Keratinocyte (primary cell): ENCODE measurements around the gene CACHD1. TPM values are rescaled to one million over a fixed set of nuclear protein-coding genes. Genes with fewer than 3 reads are reported as not detected.

Experiments used
- DNase-seq: peaks from one replicate; pipeline ENCODE4 v3.0.0-alpha.2; 2011; ENCODE audit warnings: low read depth, missing footprints, low spot score
- FAIRE-seq: peaks from 2 replicates; lab custom pipeline; 2011; peaks lifted over from hg19 to GRCh38; lab: Jason Lieb, UNC
- H2AFZ ChIP-seq: 2 replicates; pipeline ENCODE4 v1.6.0; 2012; ENCODE audit warnings: low read length, control low read depth, inconsistent platforms; ENCODE audit not compliant: control insufficient read depth
- H3K27ac ChIP-seq: 2 replicates; pipeline ENCODE4 v1.5.1; 2011; ENCODE audit warnings: low read length; ENCODE audit not compliant: control insufficient read depth, insufficient read depth
- H3K27me3 ChIP-seq: 3 replicates; pipeline ENCODE4 v1.6.0; 2011; ENCODE audit warnings: low read length; ENCODE audit not compliant: control insufficient read depth, insufficient read depth; ENCODE audit errors: extremely low read depth
- H3K36me3 ChIP-seq, 2 experiments: 2 replicates in 1 of 2; 3 replicates in 1 of 2; pipeline ENCODE4 v1.5.1; 2011; ENCODE audit warnings: low read length in 2 of 2, mild to moderate bottlenecking in 1 of 2; ENCODE audit not compliant: control insufficient read depth in 2 of 2, insufficient read depth in 2 of 2; ENCODE audit errors: extremely low read depth in 1 of 2
- H3K4me1 ChIP-seq: 3 replicates; pipeline ENCODE4 v1.5.1; 2011; ENCODE audit warnings: low read length; ENCODE audit not compliant: control insufficient read depth, insufficient read depth; ENCODE audit errors: extremely low read depth
- H3K4me2 ChIP-seq: 3 replicates; pipeline ENCODE4 v1.6.0; 2011; ENCODE audit warnings: low read depth, low read length; ENCODE audit not compliant: control insufficient read depth, insufficient read depth; ENCODE audit errors: extremely low read depth
- H3K4me3 ChIP-seq, 3 experiments: fragments of 200-600 bp in 1 of 3; sonication (generic) in 1 of 3; 2 replicates in 2 of 3; 3 replicates in 1 of 3; pipeline ENCODE4 v1.5.1; 2011 to 2016; ENCODE audit warnings: low read length in 3 of 3, mild to moderate bottlenecking in 3 of 3, control low read depth in 2 of 3, inconsistent platforms in 1 of 3, low read depth in 1 of 3, mixed read lengths in 1 of 3, mixed run types in 1 of 3, moderate library complexity in 1 of 3; ENCODE audit not compliant: control insufficient read depth in 2 of 3, insufficient read depth in 2 of 3; ENCODE audit errors: extremely low read depth in 1 of 3
- H3K79me2 ChIP-seq: 2 replicates; pipeline ENCODE4 v1.6.0; 2012; ENCODE audit warnings: low read length; ENCODE audit not compliant: control insufficient read depth, insufficient read depth
- H3K9ac ChIP-seq: 3 replicates; pipeline ENCODE4 v1.6.0; 2011; ENCODE audit warnings: low read length; ENCODE audit not compliant: control insufficient read depth, insufficient read depth; ENCODE audit errors: extremely low read depth
- H3K9me1 ChIP-seq: 3 replicates; pipeline ENCODE4 v1.6.0; 2011; ENCODE audit warnings: low read length; ENCODE audit not compliant: control insufficient read depth, insufficient read depth; ENCODE audit errors: extremely low read depth
- H3K9me3 ChIP-seq: 2 replicates; pipeline ENCODE4 v1.5.1; 2012; ENCODE audit warnings: low read depth, low read length; ENCODE audit not compliant: control insufficient read depth
- H4K20me1 ChIP-seq: 3 replicates; pipeline ENCODE4 v1.6.0; 2011; ENCODE audit warnings: low read length; ENCODE audit not compliant: control insufficient read depth, insufficient read depth; ENCODE audit errors: extremely low read depth
- EZH2 ChIP-seq: IDR thresholded peaks from one replicate; pipeline ENCODE4 v1.6.1; 2012; ENCODE audit warnings: inconsistent platforms, mild to moderate bottlenecking, low read length, moderate library complexity
- dilution Hi-C: fragments of 300-500 bp; cut with MboI; formaldehyde crosslinking; loops from one replicate; pipeline ENCODE4 v1.7.0; 2020; ENCODE audit warnings: low sequenced_read_pairs; ENCODE audit not compliant: extremely low pct_ligation_motif_present
- polyA plus RNA-seq, 5 experiments: library from polyadenylated mRNA; depleted of rRNA in 3 of 5; stranded (reverse) in 3 of 5; stranded (forward) in 1 of 5; unstranded in 1 of 5; fragments of >200 nt; gene quantifications; 1 replicate in 1 of 5; 2 replicates in 3 of 5; 3 replicates in 1 of 5; pipeline versions ENCODE4 v1.2.1 to v1.2.3, GENCODE V29; 2011 to 2012; ENCODE audit warnings: missing spikeins in 2 of 5, low read depth in 1 of 5, low replicate concordance in 1 of 5
- TF ChIP-seq, protein P1 (sequence below), 3 experiments: IDR thresholded peaks in 1 of 3; conservative IDR thresholded peaks in 1 of 3; optimal IDR thresholded peaks in 1 of 3; 2 replicates in 2 of 3; 3 replicates in 1 of 3; pipeline versions ENCODE3 to v1.5.1; 2011; ENCODE audit warnings: low read length in 3 of 3, mild to moderate bottlenecking in 3 of 3, moderate library complexity in 2 of 3, control low read depth in 1 of 3, inconsistent platforms in 1 of 3; ENCODE audit not compliant: insufficient read depth in 2 of 3; ENCODE audit errors: extremely low read depth in 1 of 3

Gene CACHD1
- polyA plus RNA-seq, 1 donor (not counting 4 experiments of a cell fraction or from before 2014, with no cell fraction given), result 2.4 TPM

- dilution Hi-C loops, result no loop called here
- DNase-seq (no peak), FAIRE-seq (no peak)
- TF ChIP-seq EZH2, result no peak
- TF ChIP-seq, protein P1, sequence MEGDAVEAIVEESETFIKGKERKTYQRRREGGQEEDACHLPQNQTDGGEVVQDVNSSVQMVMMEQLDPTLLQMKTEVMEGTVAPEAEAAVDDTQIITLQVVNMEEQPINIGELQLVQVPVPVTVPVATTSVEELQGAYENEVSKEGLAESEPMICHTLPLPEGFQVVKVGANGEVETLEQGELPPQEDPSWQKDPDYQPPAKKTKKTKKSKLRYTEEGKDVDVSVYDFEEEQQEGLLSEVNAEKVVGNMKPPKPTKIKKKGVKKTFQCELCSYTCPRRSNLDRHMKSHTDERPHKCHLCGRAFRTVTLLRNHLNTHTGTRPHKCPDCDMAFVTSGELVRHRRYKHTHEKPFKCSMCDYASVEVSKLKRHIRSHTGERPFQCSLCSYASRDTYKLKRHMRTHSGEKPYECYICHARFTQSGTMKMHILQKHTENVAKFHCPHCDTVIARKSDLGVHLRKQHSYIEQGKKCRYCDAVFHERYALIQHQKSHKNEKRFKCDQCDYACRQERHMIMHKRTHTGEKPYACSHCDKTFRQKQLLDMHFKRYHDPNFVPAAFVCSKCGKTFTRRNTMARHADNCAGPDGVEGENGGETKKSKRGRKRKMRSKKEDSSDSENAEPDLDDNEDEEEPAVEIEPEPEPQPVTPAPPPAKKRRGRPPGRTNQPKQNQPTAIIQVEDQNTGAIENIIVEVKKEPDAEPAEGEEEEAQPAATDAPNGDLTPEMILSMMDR (optimal IDR thresholded peaks at IDR 0.05 in 1 of 3, IDR thresholded peaks at IDR 0.05 in 1 of 3, conservative IDR thresholded peaks at IDR 0.05 in 1 of 3; ENCODE audit: extremely low read depth in 1 of 3, insufficient read depth in 2 of 3, low read length in 3 of 3), result no peak
- Histone ChIP-seq H3K27me3 (no peaks in the 10 kb centered on the region), H3K4me3 (no peak overlapping the region), H3K9me1 (no peaks in the 10 kb centered on the region), H3K9ac (no peak overlapping the region), H3K79me2 (no peaks in the 10 kb centered on the region), H3K36me3 (no peaks in the 10 kb centered on the region), H3K27ac (no peak overlapping the region), H4K20me1 (no peaks in the 10 kb centered on the region), H3K9me3 (no peaks in the 10 kb centered on the region), H3K4me1 (no peaks in the 10 kb centered on the region), H3K4me2 (no peak overlapping the region), H2AFZ (no peak overlapping the region)
Observed at GRCh38 chr1:64699327-64699726, 229.4 kb downstream of the CACHD1 start.

GRCh38 chr1:64701071-64701470 lies 231.1 kb downstream of the CACHD1 start:
- Histone ChIP-seq H3K36me3 (no peaks in the 10 kb centered on the region), H3K27ac (no peak overlapping the region), H3K79me2 (no peaks in the 10 kb centered on the region), H3K4me1 (no peaks in the 10 kb centered on the region), H3K4me2 (no peak overlapping the region), H3K27me3 (no peaks in the 10 kb centered on the region), H2AFZ (no peak overlapping the region), H4K20me1 (no peaks in the 10 kb centered on the region), H3K9ac (no peak overlapping the region), H3K4me3 (no peak overlapping the region), H3K9me1 (no peaks in the 10 kb centered on the region), H3K9me3 (no peaks in the 10 kb centered on the region)
- FAIRE-seq (no peak), DNase-seq (no peak)
- dilution Hi-C loops, result no loop called here
- TF ChIP-seq, protein P1 (optimal IDR thresholded peaks at IDR 0.05 in 1 of 3, IDR thresholded peaks at IDR 0.05 in 1 of 3, conservative IDR thresholded peaks at IDR 0.05 in 1 of 3; ENCODE audit: extremely low read depth in 1 of 3, insufficient read depth in 2 of 3, low read length in 3 of 3), result no peak
- TF ChIP-seq EZH2, result no peak
